Endothelial cell (in vitro differentiated cells): ENCODE data around the gene RNF20. TPM values are rescaled to one million over a fixed set of nuclear protein-coding genes. Genes with fewer than 3 reads are reported as not detected.

Experiments
- DNase-seq: peaks from one replicate; pipeline ENCODE4 v3.0.0; 2021; ENCODE audit warnings: low spot score
- H3K27ac Mint-ChIP-seq: one replicate; pipeline ENCODE4 v1.8.0; 2021; ENCODE audit warnings: mixed read lengths, inconsistent platforms; ENCODE audit not compliant: unreplicated experiment
- H3K27me3 Mint-ChIP-seq: one replicate; pipeline ENCODE4 v1.8.0; 2021; ENCODE audit warnings: mild to moderate bottlenecking, moderate library complexity, mixed read lengths, inconsistent platforms; ENCODE audit not compliant: unreplicated experiment
- H3K36me3 Mint-ChIP-seq: one replicate; pipeline ENCODE4 v1.8.0; 2021; ENCODE audit warnings: mild to moderate bottlenecking, low read depth, mixed read lengths, inconsistent platforms; ENCODE audit not compliant: unreplicated experiment
- H3K4me1 Mint-ChIP-seq: one replicate; pipeline ENCODE4 v1.8.0; 2021; ENCODE audit warnings: mild to moderate bottlenecking, mixed read lengths, inconsistent platforms; ENCODE audit not compliant: unreplicated experiment
- H3K4me3 Mint-ChIP-seq: one replicate; pipeline ENCODE4 v1.8.0; 2021; ENCODE audit warnings: mild to moderate bottlenecking, mixed read lengths, inconsistent platforms; ENCODE audit not compliant: unreplicated experiment
- H3K9me3 Mint-ChIP-seq: one replicate; pipeline ENCODE4 v1.8.0; 2021; ENCODE audit warnings: mixed read lengths, inconsistent platforms; ENCODE audit not compliant: unreplicated experiment
- CTCF ChIP-seq: fragments of 200-600 bp; sonication (generic); IDR thresholded peaks from one replicate; pipeline ENCODE4 v1.5.0; 2021; ENCODE audit warnings: antibody characterized with exemption; ENCODE audit not compliant: unreplicated experiment
- total RNA-seq: library from RNA; stranded (reverse); fragmentation: NEBNext Ultra II Directional; extraction: Animal tissue kit (Norgen Biotek cat#: 25700); gene quantifications from one replicate; pipeline ENCODE4 v1.2.1, GENCODE V29; 2021; ENCODE audit not compliant: unreplicated experiment

Gene RNF20
- total RNA-seq, 1 donor from 2014 or later = 46.1 TPM

GRCh38 chr9:101578378-101578777, 44.7 kb downstream of the RNF20 start:
- Mint-ChIP-seq H3K9me3 (no peaks in the 10 kb centered on the region), H3K4me3 (no peak overlapping the region), H3K27ac (no peak overlapping the region), H3K4me1 (peaks cover 2% of the 10 kb centered on the region), H3K36me3 (peaks cover 3% of the 10 kb centered on the region), H3K27me3 (peaks cover 1% of the 10 kb centered on the region)
- no peak for TF ChIP-seq CTCF
- DNase-seq = no peak

- Mint-ChIP-seq H3K27ac (no peak overlapping the region), H3K4me3 (no peak overlapping the region), H3K9me3 (no peaks in the 10 kb centered on the region), H3K27me3 (peaks cover 3% of the 10 kb centered on the region), H3K4me1 (peaks cover 2% of the 10 kb centered on the region), H3K36me3 (no peaks in the 10 kb centered on the region)
- TF ChIP-seq CTCF = no peak
- no peak for DNase-seq
Measured at GRCh38 chr9:101579711-101580545, 46.3 kb downstream of the RNF20 start.

- peaks cover 2% of the 10 kb centered on the region for H3K4me1 Mint-ChIP-seq
- H3K27ac Mint-ChIP-seq = no peak overlapping the region
- no peak overlapping the region for H3K4me3 Mint-ChIP-seq
- no peak for DNase-seq
- no peaks in the 10 kb centered on the region for H3K9me3 Mint-ChIP-seq
- peaks cover 3% of the 10 kb centered on the region for H3K27me3 Mint-ChIP-seq
- no peaks in the 10 kb centered on the region for H3K36me3 Mint-ChIP-seq
- TF ChIP-seq CTCF = no peak
Measured at GRCh38 chr9:101582553-101582952, 48.9 kb downstream of the RNF20 start.

- Mint-ChIP-seq H3K36me3 (no peaks in the 10 kb centered on the region), H3K27me3 (peaks cover 2% of the 10 kb centered on the region), H3K4me1 (no peaks in the 10 kb centered on the region), H3K27ac (no peak overlapping the region), H3K4me3 (no peak overlapping the region), H3K9me3 (no peaks in the 10 kb centered on the region)
- TF ChIP-seq CTCF = no peak
- DNase-seq = no peak
Measured at GRCh38 chr9:101585740-101586139, 52.1 kb downstream of the RNF20 start.

- Mint-ChIP-seq H3K27me3 (peaks cover 2% of the 10 kb centered on the region), H3K4me3 (no peak overlapping the region), H3K4me1 (no peaks in the 10 kb centered on the region), H3K36me3 (no peaks in the 10 kb centered on the region), H3K9me3 (no peaks in the 10 kb centered on the region), H3K27ac (no peak overlapping the region)
- no peak for DNase-seq
- no peak for TF ChIP-seq CTCF
Measured at GRCh38 chr9:101586651-101587050, 53.0 kb downstream of the RNF20 start.
